HG03432 (cell line): ENCODE data around the gene BCAS1.

ENCODE experiments used
- ATAC-seq: cut with Tn5 transposase; IDR thresholded peaks from one replicate; pipeline ENCODE4 v1.9.1; 2021; ENCODE audit warnings: mild to moderate bottlenecking, moderate library complexity; ENCODE audit not compliant: unreplicated experiment

The BCAS1 gene

DNA sequence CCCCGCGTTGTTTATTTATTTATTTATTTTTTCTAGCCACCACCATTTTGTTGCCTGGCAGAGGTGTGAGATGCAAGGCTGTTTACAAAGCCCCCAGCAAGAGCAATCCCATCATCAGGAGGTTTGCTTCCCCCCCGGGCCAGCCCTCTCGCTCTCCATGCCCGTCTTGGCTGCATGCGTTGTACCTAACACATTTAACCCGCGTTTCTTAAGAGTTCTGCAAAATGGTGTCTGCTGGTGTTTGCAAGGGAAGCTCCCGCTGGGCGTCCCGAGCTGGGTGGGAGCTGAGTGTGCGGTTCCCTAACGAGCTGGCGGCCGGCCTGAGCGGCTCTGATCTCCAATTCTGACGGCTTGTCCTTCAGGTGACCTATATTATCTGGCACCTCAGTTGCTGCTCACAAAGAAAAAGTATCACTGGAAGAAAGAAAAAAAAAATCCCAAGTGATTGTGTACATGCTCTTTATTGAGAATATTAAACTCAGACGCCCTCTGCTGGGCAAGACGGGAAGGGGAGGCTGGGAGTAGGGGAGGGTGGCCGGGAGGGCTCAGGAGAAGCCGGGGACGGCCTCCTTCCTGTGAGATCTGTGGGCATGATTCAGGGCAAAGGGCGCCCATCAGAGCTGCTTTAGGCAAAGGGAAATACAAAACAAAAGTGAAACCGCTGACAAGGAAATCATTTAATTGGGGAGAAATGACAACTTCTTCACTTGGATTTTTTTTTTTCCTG lies 154.8 kb downstream of the BCAS1 start:
- peak; percentile 59 for ATAC-seq

DNA sequence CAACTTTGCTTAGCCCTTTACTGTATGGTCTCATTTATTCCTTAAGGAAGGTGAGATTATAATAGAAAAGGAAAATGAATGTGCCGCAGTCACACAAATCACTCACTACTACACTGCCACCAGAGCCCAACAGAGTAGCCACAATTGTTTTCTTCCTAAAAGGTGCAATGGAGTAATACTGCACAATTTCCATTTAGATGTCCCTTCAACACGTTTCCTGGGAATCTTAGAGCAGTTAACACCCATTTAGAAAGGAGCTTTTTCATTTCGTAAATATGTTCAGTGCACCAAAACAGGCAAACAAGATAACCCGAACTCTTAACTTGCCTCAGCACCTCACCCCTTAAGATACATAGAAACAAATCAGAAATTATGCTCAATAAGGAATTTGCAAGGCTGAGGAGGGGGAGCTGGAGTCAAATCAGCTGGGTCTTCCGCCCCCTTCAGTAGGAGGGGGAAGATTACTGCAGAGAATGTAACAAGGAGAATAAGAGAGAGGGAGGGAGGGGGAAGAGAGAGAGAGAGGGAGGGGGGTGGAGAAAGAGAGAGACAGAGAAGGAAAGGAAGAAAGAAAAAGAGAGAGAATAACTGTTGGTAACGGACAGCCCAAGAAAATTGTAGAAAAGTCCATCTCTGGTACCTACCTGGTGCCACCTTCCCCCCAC lies 155.5 kb downstream of the BCAS1 start:
- ATAC-seq = no peak

DNA sequence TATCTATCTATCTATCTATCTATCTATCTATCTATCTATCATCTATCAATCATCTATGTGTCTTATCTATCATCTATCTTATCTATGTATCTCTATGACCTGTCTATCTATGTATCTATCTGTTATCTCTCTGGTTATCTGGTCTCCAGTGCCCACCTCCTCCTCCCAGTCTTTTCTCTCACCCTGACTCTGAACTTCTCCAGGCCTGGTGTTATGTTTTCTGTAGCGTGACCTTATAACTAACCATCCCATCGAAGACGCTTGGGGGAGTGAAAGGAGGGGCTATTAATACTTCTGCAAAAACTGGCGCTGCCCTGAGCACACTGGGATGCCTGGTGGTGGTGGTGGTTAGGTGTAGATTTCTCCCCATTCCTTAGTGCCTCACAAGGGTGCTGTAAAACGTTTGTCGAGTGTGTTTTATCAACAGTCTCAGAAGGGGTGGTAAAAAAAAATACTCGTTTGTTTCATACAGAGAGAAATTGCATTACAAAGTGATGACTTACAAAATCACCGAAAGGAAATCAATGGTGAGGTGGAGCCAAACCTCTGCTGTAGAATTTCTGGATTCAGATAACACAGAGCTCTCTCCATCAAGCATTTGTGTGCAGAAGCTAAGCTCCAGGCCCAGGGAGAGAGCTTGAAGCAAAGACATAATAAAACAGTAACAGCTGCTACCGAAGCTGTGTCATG lies 156.2 kb downstream of the BCAS1 start:
- ATAC-seq = no peak

- no peak for ATAC-seq
These were observed 159.1 kb downstream of the BCAS1 start for GRCh38 chr20:53911301-53911700.

- no peak for ATAC-seq
These were observed 159.9 kb downstream of the BCAS1 start for GRCh38 chr20:53910351-53911002.

GRCh38 chr20:53907968-53908751 lies 162.2 kb downstream of the BCAS1 start:
- no peak for ATAC-seq

- ATAC-seq = no peak
These were observed 164.6 kb downstream of the BCAS1 start for GRCh38 chr20:53905820-53906191.

- ATAC-seq = peak; percentile 37
These were observed 165.2 kb downstream of the BCAS1 start for GRCh38 chr20:53905019-53905819.

DNA sequence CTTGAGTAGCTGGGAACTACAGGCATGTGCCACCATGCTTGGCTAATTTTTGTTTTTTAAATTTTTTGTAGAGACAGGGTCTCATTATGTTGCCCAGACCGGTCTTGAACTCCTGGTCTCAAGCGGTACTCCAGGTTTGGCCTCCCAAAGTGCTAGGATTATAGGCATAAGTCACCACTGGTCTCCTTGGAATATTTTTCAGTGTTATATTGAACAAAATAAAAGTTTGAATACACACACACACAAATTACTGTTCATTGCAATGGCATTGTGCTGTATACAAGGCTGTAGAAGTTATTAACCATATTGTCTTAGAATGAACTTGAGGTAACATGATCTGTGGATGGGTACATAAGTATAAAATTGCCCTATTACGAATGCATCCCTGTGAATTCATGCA lies 166.1 kb downstream of the BCAS1 start:
- no peak for ATAC-seq

DNA sequence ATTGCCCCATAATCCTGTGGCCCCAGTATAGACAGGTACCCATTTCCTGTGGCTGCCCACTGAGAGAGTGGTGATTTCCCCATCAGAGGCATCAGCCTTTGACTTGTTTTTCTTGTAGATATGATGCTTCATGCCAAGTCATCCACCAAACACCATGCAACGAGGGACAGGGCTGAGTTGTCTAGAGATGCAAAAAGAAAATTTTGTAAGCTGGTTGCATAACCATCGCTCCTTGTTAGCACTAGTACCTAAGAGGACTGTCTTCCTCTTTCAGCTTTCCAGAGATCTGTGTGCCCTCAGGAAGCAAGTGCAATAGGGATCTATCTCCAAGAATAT lies 166.8 kb downstream of the BCAS1 start:
- no peak for ATAC-seq

GRCh38 chr20:53902968-53903651 lies 167.3 kb downstream of the BCAS1 start:
- ATAC-seq = no peak

GRCh38 chr20:53901497-53902096 lies 168.8 kb downstream of the BCAS1 start:
- ATAC-seq = no peak

GRCh38 chr20:53901064-53901463 lies 169.3 kb downstream of the BCAS1 start:
- ATAC-seq = no peak

GRCh38 chr20:53900380-53900999 lies 169.9 kb downstream of the BCAS1 start:
- ATAC-seq = peak; percentile 18

GRCh38 chr20:53899351-53900167 lies 170.8 kb downstream of the BCAS1 start:
- peak; percentile 84 for ATAC-seq

GRCh38 chr20:53898556-53898931 lies 171.8 kb downstream of the BCAS1 start:
- ATAC-seq = no peak

- ATAC-seq = no peak
These were observed 172.4 kb downstream of the BCAS1 start for GRCh38 chr20:53897884-53898555.
